Right atrium auricular region (tissue), 2 donors: ENCODE results near the gene CLPTM1. TPM values are rescaled to one million over a fixed set of nuclear protein-coding genes. Genes with fewer than 3 reads are reported as not detected.

Source experiments
- DNase-seq: peaks from one replicate; pipeline ENCODE4 v3.0.0-alpha.2; 2019; ENCODE audit warnings: low spot score
- H3K27ac ChIP-seq, 2 donors: fragments of 200-600 bp; sonication (generic); 1 replicate in 1 of 2; 2 replicates in 1 of 2; pipeline ENCODE4 v1.5.1; 2016 to 2019
- H3K27me3 ChIP-seq, 2 donors: fragments of 200-600 bp; sonication (generic); one replicate each; pipeline versions ENCODE4 v1.5.1 to v1.6.0; 2017 to 2019
- H3K36me3 ChIP-seq: fragments of 200-600 bp; sonication (generic); one replicate; pipeline ENCODE4 v1.5.1; 2016
- H3K4me1 ChIP-seq, 2 donors: fragments of 200-600 bp; sonication (generic); one replicate each; pipeline versions ENCODE4 v1.5.1 to v1.6.0; 2017 to 2019
- H3K4me3 ChIP-seq, 2 donors: fragments of 200-600 bp; sonication (generic); 1 replicate in 1 of 2; 2 replicates in 1 of 2; pipeline ENCODE4 v1.5.1; 2017 to 2019; ENCODE audit warnings: mild to moderate bottlenecking in 1 of 2, moderate library complexity in 1 of 2
- H3K9me3 ChIP-seq, 2 donors: fragments of 200-600 bp; sonication (generic); one replicate each; pipeline ENCODE4 v1.5.1; 2019
- total RNA-seq, 2 donors: library from RNA; depleted of rRNA; stranded (reverse); fragments of >200 nt; gene quantifications; one replicate each; pipeline ENCODE4 v1.1.0, GENCODE V29; 2016
- TF ChIP-seq, protein P1 (sequence below), 2 donors: fragments of 200-600 bp; sonication (generic); IDR thresholded peaks; one replicate each; pipeline ENCODE4 v1.5.1; 2019; ENCODE audit warnings: antibody characterized with exemption in 2 of 2

The CLPTM1 gene
- total RNA-seq, 2 donors from 2014 or later, result 75.9 to 83.5 TPM

DNA sequence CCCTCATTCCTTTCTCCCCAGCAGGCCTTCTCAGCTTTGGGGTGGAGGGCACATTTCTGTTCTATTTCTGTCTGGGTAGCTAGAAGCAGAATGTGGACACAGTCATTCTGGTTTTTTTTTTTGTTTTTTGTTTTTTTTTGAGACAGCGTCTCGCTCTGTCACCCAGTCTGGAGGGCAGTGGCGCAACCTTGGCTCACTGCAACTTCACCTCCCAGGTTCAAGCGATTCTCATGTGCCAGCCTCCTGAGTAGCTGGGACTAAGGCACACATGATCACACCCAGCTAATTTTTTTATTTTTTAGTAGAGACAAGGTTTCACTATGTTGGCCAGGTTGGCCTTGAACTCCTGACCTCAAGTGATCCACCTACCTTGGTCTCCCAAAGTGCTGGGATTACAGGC lies 20.3 kb downstream of the CLPTM1 start:
- Histone ChIP-seq H3K9me3 (no peaks in the 10 kb centered on the region), H3K36me3 (peaks cover 68% of the 10 kb centered on the region), H3K4me3 (no peak overlapping the region), H3K27ac (no peak overlapping the region), H3K4me1 (no peaks in the 10 kb centered on the region), H3K27me3 (no peaks in the 10 kb centered on the region)
- TF ChIP-seq, protein P1, sequence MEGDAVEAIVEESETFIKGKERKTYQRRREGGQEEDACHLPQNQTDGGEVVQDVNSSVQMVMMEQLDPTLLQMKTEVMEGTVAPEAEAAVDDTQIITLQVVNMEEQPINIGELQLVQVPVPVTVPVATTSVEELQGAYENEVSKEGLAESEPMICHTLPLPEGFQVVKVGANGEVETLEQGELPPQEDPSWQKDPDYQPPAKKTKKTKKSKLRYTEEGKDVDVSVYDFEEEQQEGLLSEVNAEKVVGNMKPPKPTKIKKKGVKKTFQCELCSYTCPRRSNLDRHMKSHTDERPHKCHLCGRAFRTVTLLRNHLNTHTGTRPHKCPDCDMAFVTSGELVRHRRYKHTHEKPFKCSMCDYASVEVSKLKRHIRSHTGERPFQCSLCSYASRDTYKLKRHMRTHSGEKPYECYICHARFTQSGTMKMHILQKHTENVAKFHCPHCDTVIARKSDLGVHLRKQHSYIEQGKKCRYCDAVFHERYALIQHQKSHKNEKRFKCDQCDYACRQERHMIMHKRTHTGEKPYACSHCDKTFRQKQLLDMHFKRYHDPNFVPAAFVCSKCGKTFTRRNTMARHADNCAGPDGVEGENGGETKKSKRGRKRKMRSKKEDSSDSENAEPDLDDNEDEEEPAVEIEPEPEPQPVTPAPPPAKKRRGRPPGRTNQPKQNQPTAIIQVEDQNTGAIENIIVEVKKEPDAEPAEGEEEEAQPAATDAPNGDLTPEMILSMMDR (IDR thresholded peaks at IDR 0.05), result no peak
- DNase-seq, result no peak

DNA sequence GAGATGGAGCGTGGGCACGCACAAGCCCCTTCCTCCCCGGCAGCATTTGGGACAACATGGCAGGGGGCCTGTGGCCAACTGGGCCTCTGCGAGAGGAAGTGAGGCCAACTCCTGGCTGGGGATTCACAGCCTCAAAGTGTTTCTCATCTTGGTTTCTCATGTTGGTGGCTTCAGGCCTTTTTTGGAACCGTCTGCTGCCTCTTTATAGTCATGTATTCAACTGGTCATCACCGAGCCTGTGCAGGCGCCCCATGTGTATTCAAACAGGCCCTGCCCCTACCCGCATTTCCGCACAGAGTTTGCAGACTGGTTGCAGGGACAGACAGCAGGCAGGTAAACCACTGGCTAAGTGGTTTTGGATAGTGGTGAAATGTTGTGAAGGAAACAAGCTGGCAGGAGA lies 28.8 kb downstream of the CLPTM1 start:
- H3K36me3 ChIP-seq, result peaks cover 66% of the 10 kb centered on the region
- TF ChIP-seq, protein P1 (IDR thresholded peaks at IDR 0.05), result no peak

DNA sequence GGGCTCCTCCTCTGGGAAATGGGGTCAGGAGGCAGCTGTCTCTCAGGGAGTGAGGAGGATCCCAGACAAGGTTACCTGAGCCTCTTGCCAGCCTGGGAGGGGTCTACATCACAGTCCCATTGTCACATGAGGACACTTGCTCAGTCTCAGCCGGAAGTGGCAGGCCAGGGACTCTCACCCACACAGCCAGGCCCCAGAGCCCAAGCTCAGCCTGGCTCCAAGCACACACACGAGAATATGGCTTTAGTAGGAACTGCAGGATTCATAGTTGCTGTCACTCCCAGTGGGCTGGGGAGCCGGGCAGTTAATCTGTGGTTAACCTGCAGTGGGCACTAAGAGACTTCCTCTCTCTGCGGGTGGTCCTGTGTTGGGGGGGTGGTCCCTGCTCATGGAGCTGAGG lies 30.3 kb downstream of the CLPTM1 start:
- no peaks in the 10 kb centered on the region for H3K27me3 ChIP-seq
- DNase-seq, result no peak
- TF ChIP-seq, protein P1 (IDR thresholded peaks at IDR 0.05), result no peak
- no peaks in the 10 kb centered on the region for H3K4me1 ChIP-seq
- no peak overlapping the region for H3K27ac ChIP-seq
- no peaks in the 10 kb centered on the region for H3K9me3 ChIP-seq
- H3K36me3 ChIP-seq, result peaks cover 63% of the 10 kb centered on the region
- H3K4me3 ChIP-seq, result no peak overlapping the region

More for the DNA sequence above, 28.8 kb downstream of the CLPTM1 start:
- Histone ChIP-seq H3K27ac (no peak overlapping the region), H3K4me1 (no peaks in the 10 kb centered on the region), H3K27me3 (no peaks in the 10 kb centered on the region), H3K4me3 (no peak overlapping the region), H3K9me3 (no peaks in the 10 kb centered on the region)
- DNase-seq, result no peak

DNA sequence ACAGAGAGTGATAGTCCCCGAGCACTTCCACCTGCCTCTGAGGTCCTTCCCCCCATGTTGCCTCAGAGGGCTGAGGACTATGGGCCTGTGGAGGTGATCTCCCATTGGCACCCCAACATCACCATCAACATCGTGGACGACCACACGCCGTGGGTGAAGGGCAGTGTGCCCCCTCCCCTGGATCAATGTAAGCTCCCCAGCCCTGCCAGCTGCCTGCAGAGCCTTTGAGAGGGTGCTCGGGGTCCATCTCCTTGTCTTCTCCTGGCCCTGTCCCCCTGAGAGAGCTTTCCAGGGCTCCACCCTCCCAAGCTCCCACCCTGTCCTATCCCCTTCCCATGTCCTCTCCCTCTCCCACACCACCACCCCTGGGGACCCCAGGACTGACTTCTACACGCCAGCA lies 31.2 kb downstream of the CLPTM1 start:
- Histone ChIP-seq H3K27ac (no peak overlapping the region), H3K4me1 (no peaks in the 10 kb centered on the region), H3K27me3 (no peaks in the 10 kb centered on the region), H3K36me3 (peaks cover 67% of the 10 kb centered on the region), H3K9me3 (no peaks in the 10 kb centered on the region), H3K4me3 (no peak overlapping the region)
- DNase-seq, result no peak
- TF ChIP-seq, protein P1 (IDR thresholded peaks at IDR 0.05), result no peak

DNA sequence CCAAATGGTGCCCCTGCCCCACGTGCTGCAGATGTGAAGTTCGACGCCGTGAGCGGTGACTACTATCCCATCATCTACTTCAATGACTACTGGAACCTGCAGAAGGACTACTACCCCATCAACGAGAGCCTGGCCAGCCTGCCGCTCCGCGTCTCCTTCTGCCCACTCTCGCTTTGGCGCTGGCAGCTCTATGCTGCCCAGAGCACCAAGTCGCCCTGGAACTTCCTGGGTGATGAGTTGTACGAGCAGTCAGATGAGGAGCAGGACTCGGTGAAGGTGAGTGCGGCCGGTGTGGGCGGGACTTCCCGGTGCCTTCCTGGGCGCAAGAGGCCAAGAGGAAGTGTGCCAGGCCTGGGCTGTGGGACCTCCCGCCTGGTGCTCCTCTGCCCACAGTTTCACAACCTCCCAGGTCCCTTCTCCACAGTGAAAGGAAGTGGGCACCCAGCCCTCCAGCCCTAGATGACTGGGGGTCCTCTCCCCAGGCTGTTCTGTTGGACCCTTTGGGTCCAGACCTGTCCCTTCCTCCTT lies 32.0 kb downstream of the CLPTM1 start:
- Histone ChIP-seq H3K4me3 (no peak overlapping the region), H3K27ac (no peak overlapping the region), H3K4me1 (no peaks in the 10 kb centered on the region), H3K9me3 (no peaks in the 10 kb centered on the region), H3K27me3 (no peaks in the 10 kb centered on the region), H3K36me3 (peaks cover 66% of the 10 kb centered on the region)
- TF ChIP-seq, protein P1 (IDR thresholded peaks at IDR 0.05), result no peak
- DNase-seq, result no peak

DNA sequence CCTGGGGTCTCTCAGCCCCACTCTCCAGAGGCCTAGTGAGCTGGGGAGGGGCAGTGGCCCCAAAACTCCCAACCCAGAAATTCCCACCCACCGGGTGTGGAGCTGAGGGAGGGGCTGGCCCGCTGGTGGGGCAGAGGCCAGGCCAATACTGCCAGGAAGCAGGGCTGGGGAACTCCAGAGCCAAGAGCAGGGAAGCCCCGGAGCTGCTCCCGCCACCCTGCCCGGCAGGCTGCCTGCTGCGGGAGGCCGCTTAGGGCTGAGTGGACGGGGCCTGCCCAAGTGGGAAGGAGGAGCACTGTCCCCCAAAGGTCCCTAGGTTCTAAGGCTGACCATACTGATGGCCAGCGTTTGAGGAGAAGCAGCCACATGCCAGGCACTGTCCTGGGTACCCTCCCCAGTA lies 33.1 kb downstream of the CLPTM1 start:
- Histone ChIP-seq H3K27me3 (no peaks in the 10 kb centered on the region), H3K27ac (no peak overlapping the region), H3K36me3 (peaks cover 75% of the 10 kb centered on the region), H3K4me3 (no peak overlapping the region), H3K4me1 (no peaks in the 10 kb centered on the region), H3K9me3 (no peaks in the 10 kb centered on the region)
- no peak for DNase-seq
- TF ChIP-seq, protein P1 (IDR thresholded peaks at IDR 0.05), result no peak
